GM23338 (cell line): ENCODE measurements around the gene ITGA7. TPM values are rescaled to one million over a fixed set of nuclear protein-coding genes. Genes with fewer than 3 reads are reported as not detected.

Experiments
- ATAC-seq: fragments of 200-7000 bp; cut with Tn5 transposase; 3 replicates; pipeline ENCODE4 v1.9.1; 2020
- DNase-seq: peaks from one replicate; pipeline ENCODE4 v3.0.0-alpha.2; 2015; ENCODE audit warnings: low spot score
- H2AFZ ChIP-seq: fragments of 200-600 bp; sonication (generic); 2 replicates; pipeline ENCODE4 v1.8.0; 2016; ENCODE audit warnings: antibody characterized with exemption, mild to moderate bottlenecking, moderate library complexity
- H3F3A ChIP-seq: fragments of 200-600 bp; sonication (generic); replicated peaks from 2 replicates; pipeline ENCODE4 v1.8.0; 2017; ENCODE audit warnings: antibody characterized with exemption, mixed run types, low read depth
- H3K27ac ChIP-seq: fragments of 200-600 bp; sonication (generic); 2 replicates; pipeline ENCODE4 v1.6.1; 2016; ENCODE audit warnings: low read depth
- H3K27me3 ChIP-seq: fragments of 200-600 bp; sonication (generic); 2 replicates; pipeline ENCODE4 v1.8.0; 2016; ENCODE audit warnings: mild to moderate bottlenecking, mixed run types, moderate library complexity; ENCODE audit not compliant: insufficient read depth
- H3K36me3 ChIP-seq: fragments of 200-600 bp; sonication (generic); 2 replicates; pipeline ENCODE4 v1.8.0; 2016; ENCODE audit warnings: mild to moderate bottlenecking; ENCODE audit not compliant: insufficient read depth
- H3K4me1 ChIP-seq: fragments of 200-600 bp; sonication (generic); 2 replicates; pipeline ENCODE4 v1.8.0; 2016; ENCODE audit warnings: mild to moderate bottlenecking, moderate library complexity; ENCODE audit not compliant: insufficient read depth
- H3K4me2 ChIP-seq: fragments of 200-600 bp; sonication (generic); 2 replicates; pipeline ENCODE4 v1.7.1; 2017; ENCODE audit warnings: mixed run types
- H3K4me3 ChIP-seq: fragments of 200-600 bp; sonication (generic); 2 replicates; pipeline ENCODE4 v1.6.1; 2016; ENCODE audit warnings: mixed run types
- H3K79me2 ChIP-seq: fragments of 200-600 bp; sonication (generic); replicated peaks from 2 replicates; pipeline ENCODE4 v1.8.0; 2017; ENCODE audit warnings: mild to moderate bottlenecking; ENCODE audit not compliant: insufficient read depth
- H3K9me2 ChIP-seq: fragments of 200-600 bp; sonication (generic); 2 replicates; pipeline ENCODE4 v1.8.0; 2017; ENCODE audit not compliant: insufficient read depth
- H4K20me1 ChIP-seq: fragments of 200-600 bp; sonication (generic); replicated peaks from 2 replicates; pipeline ENCODE4 v1.8.0; 2017; ENCODE audit warnings: mild to moderate bottlenecking; ENCODE audit not compliant: insufficient read depth
- H3K27ac Mint-ChIP-seq: 2 replicates; pipeline ENCODE4 v1.8.0; 2020; ENCODE audit warnings: inconsistent platforms, mild to moderate bottlenecking, moderate library complexity, mixed read lengths
- H3K27me3 Mint-ChIP-seq: 3 replicates; pipeline ENCODE4 v1.8.0; 2022; ENCODE audit warnings: low read depth, mild to moderate bottlenecking, moderate library complexity, mixed read lengths, inconsistent platforms; ENCODE audit not compliant: insufficient read depth, poor library complexity
- H3K36me3 Mint-ChIP-seq: 3 replicates; pipeline ENCODE4 v1.8.0; 2021; ENCODE audit warnings: low read depth, mild to moderate bottlenecking, inconsistent platforms, moderate library complexity, mixed read lengths
- H3K4me1 Mint-ChIP-seq: 3 replicates; pipeline ENCODE4 v1.8.0; 2020; ENCODE audit warnings: mild to moderate bottlenecking, inconsistent platforms, mixed read lengths
- H3K4me3 Mint-ChIP-seq: 3 replicates; pipeline ENCODE4 v1.8.0; 2021; ENCODE audit warnings: moderate library complexity, mild to moderate bottlenecking, inconsistent platforms, mixed read lengths
- H3K9me3 Mint-ChIP-seq: 3 replicates; pipeline ENCODE4 v1.8.0; 2020; ENCODE audit warnings: moderate library complexity, mild to moderate bottlenecking, inconsistent platforms, mixed read lengths
- EZH2 ChIP-seq: fragments of 200-600 bp; sonication (generic); IDR thresholded peaks from one replicate; pipeline ENCODE4 v1.8.0; 2017; ENCODE audit warnings: antibody characterized with exemption, mild to moderate bottlenecking, low read depth; ENCODE audit not compliant: unreplicated experiment
- EZH2phosphoT487 ChIP-seq: fragments of 200-600 bp; sonication (generic); IDR thresholded peaks from one replicate; pipeline ENCODE4 v1.8.1; 2018; ENCODE audit warnings: antibody characterized with exemption; ENCODE audit not compliant: unreplicated experiment
- JUNB ChIP-seq: IDR thresholded peaks from one replicate; pipeline ENCODE4 v1.6.1; 2016; ENCODE audit warnings: antibody characterized with exemption; ENCODE audit not compliant: unreplicated experiment
- NANOG ChIP-seq: IDR thresholded peaks from 2 replicates; pipeline ENCODE4 v1.6.1; 2016; ENCODE audit warnings: antibody characterized with exemption, borderline replicate concordance
- POLR2AphosphoS5 ChIP-seq: IDR thresholded peaks from 2 replicates; pipeline ENCODE4 v1.6.1; 2016; ENCODE audit warnings: antibody characterized with exemption, low read depth
- STAT1 ChIP-seq: IDR thresholded peaks from one replicate; pipeline ENCODE4 v1.6.1; 2016; ENCODE audit warnings: antibody characterized with exemption; ENCODE audit not compliant: unreplicated experiment
- ZNF331 ChIP-seq: fragments of 250-450 bp; sonication (Bioruptor Pico); IDR thresholded peaks from 2 replicates; pipeline ENCODE4 v1.5.0; 2020; ENCODE audit warnings: low read depth, mild to moderate bottlenecking, moderate library complexity
- polyA plus RNA-seq: library from polyadenylated mRNA; unstranded; fragments of >200 nt; fragmentation: Nextera tagmentation; extraction: Ambion mirVana; gene quantifications from 2 replicates; pipeline ENCODE4 v1.2.1, GENCODE V29; 2016
- total RNA-seq: library from RNA; depleted of rRNA; stranded (reverse); fragments of >200 nt; shearing (Covaris generic); gene quantifications from 2 replicates; pipeline ENCODE4 v1.2.3, GENCODE V29; 2014
- TF ChIP-seq, protein P1 (sequence below): IDR thresholded peaks from one replicate; pipeline ENCODE4 v1.6.1; 2018; ENCODE audit warnings: antibody characterized with exemption; ENCODE audit not compliant: unreplicated experiment
- TF ChIP-seq, protein P2 (sequence below): IDR thresholded peaks from 2 replicates; pipeline ENCODE4 v1.6.1; 2016; ENCODE audit warnings: antibody characterized with exemption
- TF ChIP-seq, protein P3 (sequence below), 2 experiments: fragments of 200-600 bp in 1 of 2; sonication (generic) in 1 of 2; conservative IDR thresholded peaks; 2 replicates each; pipeline versions ENCODE4 v1.5.1 to v1.6.1; 2016 to 2017; ENCODE audit warnings: antibody characterized with exemption in 2 of 2, low read depth in 2 of 2, mild to moderate bottlenecking in 2 of 2, moderate library complexity in 1 of 2

ITGA7 gene
- total and polyA plus RNA-seq, 2 experiments from 2014 or later, result 20.0 to 49.1 TPM

DNA sequence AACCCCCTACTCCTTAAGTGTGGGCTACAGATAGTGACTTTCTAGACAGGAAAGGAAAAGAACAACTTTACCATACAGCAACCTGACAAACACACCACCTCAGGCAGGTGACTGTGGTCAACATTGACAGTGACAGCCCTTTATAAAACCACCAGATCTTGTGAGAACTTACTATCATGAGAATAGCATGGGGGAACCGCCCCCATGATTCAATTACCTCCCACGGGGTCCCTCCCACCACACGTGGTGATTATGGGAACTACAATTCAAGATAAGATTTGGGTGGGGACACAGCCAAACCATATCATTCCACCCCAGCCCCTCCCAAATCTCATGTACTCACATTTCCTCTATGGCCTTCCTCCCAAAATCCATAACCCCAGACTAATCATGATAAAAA lies 54.7 kb downstream of the ITGA7 start:
- Mint-ChIP-seq H3K36me3 (peaks cover 19% of the 10 kb centered on the region), H3K4me1 (peaks cover 7% of the 10 kb centered on the region), H3K9me3 (peaks cover 32% of the 10 kb centered on the region), H3K27me3 (peaks cover 14% of the 10 kb centered on the region), H3K4me3 (no peak overlapping the region), H3K27ac (no peak overlapping the region)
- no peak for DNase-seq
- H3K4me3 ChIP-seq, result no peak overlapping the region
- TF ChIP-seq, protein P1, sequence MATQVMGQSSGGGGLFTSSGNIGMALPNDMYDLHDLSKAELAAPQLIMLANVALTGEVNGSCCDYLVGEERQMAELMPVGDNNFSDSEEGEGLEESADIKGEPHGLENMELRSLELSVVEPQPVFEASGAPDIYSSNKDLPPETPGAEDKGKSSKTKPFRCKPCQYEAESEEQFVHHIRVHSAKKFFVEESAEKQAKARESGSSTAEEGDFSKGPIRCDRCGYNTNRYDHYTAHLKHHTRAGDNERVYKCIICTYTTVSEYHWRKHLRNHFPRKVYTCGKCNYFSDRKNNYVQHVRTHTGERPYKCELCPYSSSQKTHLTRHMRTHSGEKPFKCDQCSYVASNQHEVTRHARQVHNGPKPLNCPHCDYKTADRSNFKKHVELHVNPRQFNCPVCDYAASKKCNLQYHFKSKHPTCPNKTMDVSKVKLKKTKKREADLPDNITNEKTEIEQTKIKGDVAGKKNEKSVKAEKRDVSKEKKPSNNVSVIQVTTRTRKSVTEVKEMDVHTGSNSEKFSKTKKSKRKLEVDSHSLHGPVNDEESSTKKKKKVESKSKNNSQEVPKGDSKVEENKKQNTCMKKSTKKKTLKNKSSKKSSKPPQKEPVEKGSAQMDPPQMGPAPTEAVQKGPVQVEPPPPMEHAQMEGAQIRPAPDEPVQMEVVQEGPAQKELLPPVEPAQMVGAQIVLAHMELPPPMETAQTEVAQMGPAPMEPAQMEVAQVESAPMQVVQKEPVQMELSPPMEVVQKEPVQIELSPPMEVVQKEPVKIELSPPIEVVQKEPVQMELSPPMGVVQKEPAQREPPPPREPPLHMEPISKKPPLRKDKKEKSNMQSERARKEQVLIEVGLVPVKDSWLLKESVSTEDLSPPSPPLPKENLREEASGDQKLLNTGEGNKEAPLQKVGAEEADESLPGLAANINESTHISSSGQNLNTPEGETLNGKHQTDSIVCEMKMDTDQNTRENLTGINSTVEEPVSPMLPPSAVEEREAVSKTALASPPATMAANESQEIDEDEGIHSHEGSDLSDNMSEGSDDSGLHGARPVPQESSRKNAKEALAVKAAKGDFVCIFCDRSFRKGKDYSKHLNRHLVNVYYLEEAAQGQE, result no peak
- TF ChIP-seq ZNF331 (CRISPR knock-in tag) (no peak), STAT1 (no peak), NANOG (no peak), EZH2phosphoT487 (no peak), POLR2AphosphoS5 (no peak), JUNB (no peak), EZH2 (no peak)
- TF ChIP-seq, protein P2, sequence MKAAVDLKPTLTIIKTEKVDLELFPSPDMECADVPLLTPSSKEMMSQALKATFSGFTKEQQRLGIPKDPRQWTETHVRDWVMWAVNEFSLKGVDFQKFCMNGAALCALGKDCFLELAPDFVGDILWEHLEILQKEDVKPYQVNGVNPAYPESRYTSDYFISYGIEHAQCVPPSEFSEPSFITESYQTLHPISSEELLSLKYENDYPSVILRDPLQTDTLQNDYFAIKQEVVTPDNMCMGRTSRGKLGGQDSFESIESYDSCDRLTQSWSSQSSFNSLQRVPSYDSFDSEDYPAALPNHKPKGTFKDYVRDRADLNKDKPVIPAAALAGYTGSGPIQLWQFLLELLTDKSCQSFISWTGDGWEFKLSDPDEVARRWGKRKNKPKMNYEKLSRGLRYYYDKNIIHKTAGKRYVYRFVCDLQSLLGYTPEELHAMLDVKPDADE, result no peak
- TF ChIP-seq, protein P3, sequence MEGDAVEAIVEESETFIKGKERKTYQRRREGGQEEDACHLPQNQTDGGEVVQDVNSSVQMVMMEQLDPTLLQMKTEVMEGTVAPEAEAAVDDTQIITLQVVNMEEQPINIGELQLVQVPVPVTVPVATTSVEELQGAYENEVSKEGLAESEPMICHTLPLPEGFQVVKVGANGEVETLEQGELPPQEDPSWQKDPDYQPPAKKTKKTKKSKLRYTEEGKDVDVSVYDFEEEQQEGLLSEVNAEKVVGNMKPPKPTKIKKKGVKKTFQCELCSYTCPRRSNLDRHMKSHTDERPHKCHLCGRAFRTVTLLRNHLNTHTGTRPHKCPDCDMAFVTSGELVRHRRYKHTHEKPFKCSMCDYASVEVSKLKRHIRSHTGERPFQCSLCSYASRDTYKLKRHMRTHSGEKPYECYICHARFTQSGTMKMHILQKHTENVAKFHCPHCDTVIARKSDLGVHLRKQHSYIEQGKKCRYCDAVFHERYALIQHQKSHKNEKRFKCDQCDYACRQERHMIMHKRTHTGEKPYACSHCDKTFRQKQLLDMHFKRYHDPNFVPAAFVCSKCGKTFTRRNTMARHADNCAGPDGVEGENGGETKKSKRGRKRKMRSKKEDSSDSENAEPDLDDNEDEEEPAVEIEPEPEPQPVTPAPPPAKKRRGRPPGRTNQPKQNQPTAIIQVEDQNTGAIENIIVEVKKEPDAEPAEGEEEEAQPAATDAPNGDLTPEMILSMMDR (conservative IDR thresholded peaks at IDR 0.05; ENCODE audit: low read depth in 2 of 2), result no peak
- 0 out of 2 replicates have a peak, but pooled peaks cover 4% of the 10 kb centered on the region for H3K9me2 ChIP-seq
- H3K79me2 ChIP-seq, result no peaks in the 10 kb centered on the region
- H4K20me1 ChIP-seq, result no peaks in the 10 kb centered on the region
- H3K4me1 ChIP-seq, result peaks cover 9% of the 10 kb centered on the region; the same call in 1 of the 2 replicates
- no peak overlapping the region for H2AFZ ChIP-seq
- no peaks in the 10 kb centered on the region for H3K27me3 ChIP-seq
- no peak overlapping the region for H3K27ac ChIP-seq
- H3F3A ChIP-seq, result no peaks in the 10 kb centered on the region
- no peaks in the 10 kb centered on the region for H3K36me3 ChIP-seq
- no peak overlapping the region for H3K4me2 ChIP-seq
- ATAC-seq, result no peak
